A549 treated with Hydrocortisone at 1 μM for 4 hours (cell line): ENCODE results near the gene TEX47. TPM values are rescaled to one million over a fixed set of nuclear protein-coding genes. Genes with fewer than 3 reads are reported as not detected.

Experiments
- total RNA-seq: library from RNA; stranded (reverse); fragments of 200-300 nt; extraction: Qiagen RNA extraction; gene quantifications from 5 replicates; pipeline ENCODE4 v1.2.3, GENCODE V29; 2022

The TEX47 gene
- total RNA-seq = not detected in 5 replicates

GRCh38 chr7:88795553-88795952 is at the start of gene TEX47:
TSS of gene TEX47 (minus strand) at chr7:88795737. CDS start at chr7:88794942, 795 bp downstream.

GRCh38 chr7:88759230-88760135 is 36.1 kb downstream of the TEX47 start, which contains the start of gene ZNF804B:
TSS of gene ZNF804B (plus strand) at chr7:88759700. CDS start at chr7:88759977, 277 bp downstream.

Other genes starting within 250 kb of the TEX47 start
- not detected in 5 replicates for gene ZNF804B, start 36.0 kb downstream of the TEX47 start, total RNA-seq